Caco-2 (cell line): ENCODE measurements around the gene COL25A1. TPM values are rescaled to one million over a fixed set of nuclear protein-coding genes. Genes with fewer than 3 reads are reported as not detected.

Source experiments
- BruUV-seq: library from RNA; stranded (reverse); fragments of 400-500 nt; replicated peaks from 2 replicates; lab custom pipeline; 2021; lab: Mats Ljungman, UMichigan
- CTCF ChIA-PET: fragments of 300-600 bp; sonication (Branson Sonifier 250); formaldehyde crosslinking; loops from one replicate; lab custom pipeline; 2022; ENCODE audit warnings: antibody characterized with exemption; lab: Charles Lee
- POLR2A ChIA-PET: fragments of 300-600 bp; sonication (Branson Sonifier 250); formaldehyde crosslinking; loops from one replicate; lab custom pipeline; 2022; ENCODE audit warnings: antibody characterized with exemption; lab: Charles Lee
- DNase-seq, 2 experiments: peaks; one replicate each; pipeline versions ENCODE4 v3.0.0 to v3.0.0-alpha.2; 2020 to 2022
- H3K27me3 ChIP-seq: replicated peaks from 2 replicates; pipeline ENCODE4 v1.6.0; 2011; ENCODE audit warnings: low read length; ENCODE audit not compliant: control insufficient read depth, insufficient read depth
- H3K36me3 ChIP-seq: 2 replicates; pipeline ENCODE4 v1.5.1; 2011; ENCODE audit warnings: low read length; ENCODE audit not compliant: control insufficient read depth, insufficient read depth
- H3K4me1 ChIP-seq: fragments of 250-450 bp; sonication (Bioruptor Pico); 2 replicates; pipeline ENCODE4 v1.5.1; 2020; ENCODE audit warnings: mild to moderate bottlenecking
- H3K4me3 ChIP-seq: 2 replicates; pipeline ENCODE4 v1.5.1; 2011; ENCODE audit warnings: low read depth, mild to moderate bottlenecking, control low read depth, low read length
- H3K9me3 ChIP-seq: fragments of 250-450 bp; sonication (Bioruptor Pico); 2 replicates; pipeline ENCODE4 v1.5.1; 2020; ENCODE audit warnings: mild to moderate bottlenecking, moderate library complexity
- H3K27ac Mint-ChIP-seq: one replicate; pipeline ENCODE4 v1.8.0; 2022; ENCODE audit warnings: mixed read lengths; ENCODE audit not compliant: unreplicated experiment
- H3K27me3 Mint-ChIP-seq: one replicate; pipeline ENCODE4 v1.8.0; 2022; ENCODE audit warnings: mixed read lengths; ENCODE audit not compliant: insufficient read depth, unreplicated experiment
- H3K36me3 Mint-ChIP-seq: one replicate; pipeline ENCODE4 v1.8.0; 2022; ENCODE audit warnings: mild to moderate bottlenecking, mixed read lengths; ENCODE audit not compliant: insufficient read depth, unreplicated experiment
- H3K4me1 Mint-ChIP-seq: one replicate; pipeline ENCODE4 v1.8.0; 2022; ENCODE audit warnings: low read depth, mixed read lengths; ENCODE audit not compliant: unreplicated experiment
- H3K4me3 Mint-ChIP-seq: one replicate; pipeline ENCODE4 v1.8.0; 2022; ENCODE audit warnings: mild to moderate bottlenecking, moderate library complexity, mixed read lengths; ENCODE audit not compliant: unreplicated experiment
- H3K9me3 Mint-ChIP-seq: one replicate; pipeline ENCODE4 v1.8.0; 2022; ENCODE audit warnings: mixed read lengths; ENCODE audit not compliant: unreplicated experiment
- intact Hi-C: fragments of 100-400 bp; cut with micrococcal nuclease; formaldehyde crosslinking; loops from one replicate; pipeline ENCODE4 v1.10.0; 2022; ENCODE audit not compliant: unreplicated experiment
- total RNA-seq: library from RNA; stranded (reverse); gene quantifications from 2 replicates; pipeline ENCODE4 v1.2.3, GENCODE V29; 2022
- TF ChIP-seq, protein P1 (sequence below), 2 experiments: fragments of 200-600 bp in 1 of 2; IDR thresholded peaks; 1 replicate in 1 of 2; 2 replicates in 1 of 2; pipeline versions ENCODE4 v1.5.1 to v1.8.0; 2011 to 2022; ENCODE audit warnings: antibody characterized with exemption in 1 of 2, control low read depth in 1 of 2, inconsistent platforms in 1 of 2, low read depth in 1 of 2, low read length in 1 of 2, mild to moderate bottlenecking in 1 of 2, moderate library complexity in 1 of 2; ENCODE audit not compliant: insufficient read depth in 1 of 2, severe bottlenecking in 1 of 2, unreplicated experiment in 1 of 2

Gene COL25A1
- total RNA-seq, 1 experiment from 2014 or later: not detected

DNA sequence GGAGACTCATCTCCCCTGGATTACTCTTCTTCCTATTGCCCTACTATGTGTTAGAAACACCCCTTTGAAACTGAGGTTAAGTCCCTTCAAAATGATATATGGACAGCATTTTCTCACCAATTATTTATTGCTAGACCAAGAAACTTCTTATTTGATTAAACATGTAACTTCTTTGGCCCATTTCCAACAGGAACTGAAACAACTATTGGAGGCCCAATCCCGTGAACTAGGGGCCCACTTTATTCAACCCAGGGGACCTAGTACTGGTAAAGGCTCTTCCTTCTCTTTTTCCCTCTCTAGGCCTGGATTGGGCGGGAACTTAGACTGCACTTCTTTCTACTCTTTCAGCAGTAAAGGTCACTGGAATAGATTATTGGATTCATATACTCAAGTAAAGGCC lies 16.7 kb upstream of the COL25A1 start:
- Mint-ChIP-seq H3K4me1 (no peaks in the 10 kb centered on the region), H3K36me3 (no peaks in the 10 kb centered on the region), H3K27ac (no peak overlapping the region), H3K27me3 (no peaks in the 10 kb centered on the region), H3K4me3 (no peak overlapping the region), H3K9me3 (peaks cover 12% of the 10 kb centered on the region)
- POLR2A ChIA-PET: no interaction called here
- no TSS peak for BruUV-seq
- TF ChIP-seq, protein P1, sequence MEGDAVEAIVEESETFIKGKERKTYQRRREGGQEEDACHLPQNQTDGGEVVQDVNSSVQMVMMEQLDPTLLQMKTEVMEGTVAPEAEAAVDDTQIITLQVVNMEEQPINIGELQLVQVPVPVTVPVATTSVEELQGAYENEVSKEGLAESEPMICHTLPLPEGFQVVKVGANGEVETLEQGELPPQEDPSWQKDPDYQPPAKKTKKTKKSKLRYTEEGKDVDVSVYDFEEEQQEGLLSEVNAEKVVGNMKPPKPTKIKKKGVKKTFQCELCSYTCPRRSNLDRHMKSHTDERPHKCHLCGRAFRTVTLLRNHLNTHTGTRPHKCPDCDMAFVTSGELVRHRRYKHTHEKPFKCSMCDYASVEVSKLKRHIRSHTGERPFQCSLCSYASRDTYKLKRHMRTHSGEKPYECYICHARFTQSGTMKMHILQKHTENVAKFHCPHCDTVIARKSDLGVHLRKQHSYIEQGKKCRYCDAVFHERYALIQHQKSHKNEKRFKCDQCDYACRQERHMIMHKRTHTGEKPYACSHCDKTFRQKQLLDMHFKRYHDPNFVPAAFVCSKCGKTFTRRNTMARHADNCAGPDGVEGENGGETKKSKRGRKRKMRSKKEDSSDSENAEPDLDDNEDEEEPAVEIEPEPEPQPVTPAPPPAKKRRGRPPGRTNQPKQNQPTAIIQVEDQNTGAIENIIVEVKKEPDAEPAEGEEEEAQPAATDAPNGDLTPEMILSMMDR (IDR thresholded peaks at IDR 0.05; ENCODE audit: insufficient read depth in 1 of 2, low read depth in 1 of 2, low read length in 1 of 2, severe bottlenecking in 1 of 2, unreplicated experiment in 1 of 2): no peak
- no peaks in the 10 kb centered on the region for H3K36me3 ChIP-seq
- no peak for DNase-seq
- H3K27me3 ChIP-seq: no peaks in the 10 kb centered on the region
- CTCF ChIA-PET: no interaction called here
- intact Hi-C loops: loop anchor here (2.0 kb wide), 1 partner anchor 58 kb away; no protein-coding TSS in a partner anchor
- no peak overlapping the region for H3K4me3 ChIP-seq
- no peaks in the 10 kb centered on the region; the same call in 1 of the 2 replicates for H3K9me3 ChIP-seq
- no peaks in the 10 kb centered on the region for H3K4me1 ChIP-seq

DNA sequence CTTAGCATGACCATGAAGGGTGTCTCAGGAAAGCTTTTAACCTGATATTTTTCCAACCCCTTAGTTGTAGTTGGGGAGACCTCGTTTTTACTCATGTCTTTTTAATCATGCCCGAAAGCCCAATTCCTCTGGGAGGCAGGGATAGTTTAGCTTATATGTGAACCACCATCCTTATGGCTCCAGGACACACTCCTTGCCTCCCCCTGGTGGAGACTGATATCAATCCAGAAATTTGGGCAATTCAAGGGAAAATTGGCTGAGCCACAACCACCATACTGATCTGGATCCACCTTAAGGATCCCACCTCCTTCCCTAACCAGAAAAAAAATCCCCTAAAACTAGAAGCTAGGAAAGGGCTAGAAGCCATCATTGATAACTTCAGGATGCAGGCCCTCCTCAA lies 13.4 kb upstream of the COL25A1 start:
- no peaks in the 10 kb centered on the region for H3K27me3 Mint-ChIP-seq
- ChIA-PET CTCF (no interaction called here), POLR2A (no interaction called here)
- no peak for DNase-seq
- H3K9me3 Mint-ChIP-seq: no peaks in the 10 kb centered on the region
- intact Hi-C loops: no loop called here
- Histone ChIP-seq H3K4me3 (no peak overlapping the region), H3K4me1 (no peaks in the 10 kb centered on the region), H3K9me3 (no peaks in the 10 kb centered on the region), H3K36me3 (no peaks in the 10 kb centered on the region), H3K27me3 (no peaks in the 10 kb centered on the region)
- TF ChIP-seq, protein P1 (IDR thresholded peaks at IDR 0.05; ENCODE audit: insufficient read depth in 1 of 2, low read depth in 1 of 2, low read length in 1 of 2, severe bottlenecking in 1 of 2, unreplicated experiment in 1 of 2): no peak
- no peak overlapping the region for H3K4me3 Mint-ChIP-seq
- no TSS peak for BruUV-seq
- no peaks in the 10 kb centered on the region for H3K4me1 Mint-ChIP-seq
- no peak overlapping the region for H3K27ac Mint-ChIP-seq
- no peaks in the 10 kb centered on the region for H3K36me3 Mint-ChIP-seq

DNA sequence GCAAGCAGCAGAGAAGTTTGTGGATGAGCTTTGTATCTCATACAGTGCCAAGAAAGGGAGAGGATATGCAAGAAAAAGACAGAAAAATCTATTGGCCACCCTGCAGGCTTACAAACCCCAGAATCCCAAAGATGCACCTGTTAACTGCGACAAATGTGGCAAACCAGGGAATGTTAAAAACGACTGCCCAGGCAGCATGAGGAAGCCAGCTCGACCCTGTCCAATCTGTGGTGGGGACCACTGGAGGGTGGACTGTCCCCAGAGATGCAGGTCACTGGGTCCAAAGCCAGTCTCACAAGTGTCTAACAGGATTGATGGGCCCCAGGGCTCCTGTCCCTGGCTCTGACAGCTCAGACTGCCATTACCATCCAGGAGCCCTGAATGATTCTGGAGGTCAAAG lies 12.9 kb upstream of the COL25A1 start:
- Mint-ChIP-seq H3K9me3 (no peaks in the 10 kb centered on the region), H3K27ac (no peak overlapping the region), H3K4me1 (no peaks in the 10 kb centered on the region), H3K4me3 (no peak overlapping the region), H3K27me3 (no peaks in the 10 kb centered on the region), H3K36me3 (no peaks in the 10 kb centered on the region)
- Histone ChIP-seq H3K9me3 (no peaks in the 10 kb centered on the region), H3K36me3 (no peaks in the 10 kb centered on the region), H3K4me1 (no peaks in the 10 kb centered on the region), H3K27me3 (no peaks in the 10 kb centered on the region), H3K4me3 (no peak overlapping the region)
- ChIA-PET POLR2A (no interaction called here), CTCF (no interaction called here)
- intact Hi-C loops: no loop called here
- no peak for DNase-seq
- TF ChIP-seq, protein P1 (IDR thresholded peaks at IDR 0.05; ENCODE audit: insufficient read depth in 1 of 2, low read depth in 1 of 2, low read length in 1 of 2, severe bottlenecking in 1 of 2, unreplicated experiment in 1 of 2): no peak
- no TSS peak for BruUV-seq
